Glutamatergic neuron (in vitro differentiated cells): ENCODE measurements around the gene IL18RAP. TPM values are rescaled to one million over a fixed set of nuclear protein-coding genes. Genes with fewer than 3 reads are reported as not detected.

ENCODE experiments used
- DNase-seq: peaks from one replicate; pipeline ENCODE4 v3.0.0; 2022
- H3K27ac Mint-ChIP-seq: one replicate; pipeline ENCODE4 v1.8.0; 2020; ENCODE audit warnings: mild to moderate bottlenecking, mixed read lengths, inconsistent platforms; ENCODE audit not compliant: unreplicated experiment
- H3K27me3 Mint-ChIP-seq: one replicate; pipeline ENCODE4 v1.8.0; 2020; ENCODE audit warnings: mild to moderate bottlenecking, moderate library complexity, mixed read lengths, inconsistent platforms; ENCODE audit not compliant: unreplicated experiment
- H3K36me3 Mint-ChIP-seq: one replicate; pipeline ENCODE4 v1.8.0; 2020; ENCODE audit warnings: mild to moderate bottlenecking, mixed read lengths, inconsistent platforms; ENCODE audit not compliant: unreplicated experiment
- H3K4me1 Mint-ChIP-seq: one replicate; pipeline ENCODE4 v1.8.0; 2020; ENCODE audit warnings: mild to moderate bottlenecking, low read depth, mixed read lengths, inconsistent platforms; ENCODE audit not compliant: unreplicated experiment
- H3K4me3 Mint-ChIP-seq: one replicate; pipeline ENCODE4 v1.8.0; 2020; ENCODE audit warnings: mild to moderate bottlenecking, mixed read lengths, inconsistent platforms; ENCODE audit not compliant: unreplicated experiment
- H3K9me3 Mint-ChIP-seq: one replicate; pipeline ENCODE4 v1.8.0; 2020; ENCODE audit warnings: mild to moderate bottlenecking, moderate library complexity, mixed read lengths, inconsistent platforms; ENCODE audit not compliant: unreplicated experiment
- total RNA-seq: library from RNA; stranded (reverse); fragmentation: NEBNext Ultra II Directional; extraction: Animal tissue kit (Norgen Biotek cat#: 25700); gene quantifications from one replicate; pipeline ENCODE4 v1.2.1, GENCODE V29; 2021; ENCODE audit not compliant: unreplicated experiment
- TF ChIP-seq, protein P1 (sequence below): fragments of 200-600 bp; sonication (generic); IDR thresholded peaks from one replicate; pipeline ENCODE4 v1.5.0; 2021; ENCODE audit not compliant: partially characterized antibody, unreplicated experiment

The IL18RAP gene
- total RNA-seq, 1 donor from 2014 or later: not detected

DNA sequence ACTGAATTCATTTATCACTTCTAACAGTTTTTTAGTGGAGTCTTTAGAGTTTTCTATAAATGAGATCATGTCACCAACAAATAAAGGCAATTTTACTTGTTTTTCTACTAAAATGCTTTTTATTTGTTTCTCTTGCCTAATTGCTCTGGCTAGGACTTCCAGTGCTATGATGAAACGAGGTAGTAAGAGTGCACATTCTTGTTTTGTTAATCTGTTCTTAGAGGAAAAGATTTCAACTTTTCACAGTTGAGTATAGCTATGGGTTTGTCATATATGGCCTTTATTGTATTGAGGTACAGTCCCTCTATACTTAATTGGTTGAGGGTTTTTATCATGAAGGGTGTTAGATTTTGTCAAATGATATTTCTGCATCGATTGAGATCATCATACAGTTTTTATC, 5.6 kb downstream of the IL18RAP start:
- Mint-ChIP-seq H3K27me3 (no peaks in the 10 kb centered on the region), H3K36me3 (no peaks in the 10 kb centered on the region), H3K4me1 (no peaks in the 10 kb centered on the region), H3K4me3 (no peak overlapping the region), H3K9me3 (no peaks in the 10 kb centered on the region), H3K27ac (no peak overlapping the region)
- TF ChIP-seq, protein P1, sequence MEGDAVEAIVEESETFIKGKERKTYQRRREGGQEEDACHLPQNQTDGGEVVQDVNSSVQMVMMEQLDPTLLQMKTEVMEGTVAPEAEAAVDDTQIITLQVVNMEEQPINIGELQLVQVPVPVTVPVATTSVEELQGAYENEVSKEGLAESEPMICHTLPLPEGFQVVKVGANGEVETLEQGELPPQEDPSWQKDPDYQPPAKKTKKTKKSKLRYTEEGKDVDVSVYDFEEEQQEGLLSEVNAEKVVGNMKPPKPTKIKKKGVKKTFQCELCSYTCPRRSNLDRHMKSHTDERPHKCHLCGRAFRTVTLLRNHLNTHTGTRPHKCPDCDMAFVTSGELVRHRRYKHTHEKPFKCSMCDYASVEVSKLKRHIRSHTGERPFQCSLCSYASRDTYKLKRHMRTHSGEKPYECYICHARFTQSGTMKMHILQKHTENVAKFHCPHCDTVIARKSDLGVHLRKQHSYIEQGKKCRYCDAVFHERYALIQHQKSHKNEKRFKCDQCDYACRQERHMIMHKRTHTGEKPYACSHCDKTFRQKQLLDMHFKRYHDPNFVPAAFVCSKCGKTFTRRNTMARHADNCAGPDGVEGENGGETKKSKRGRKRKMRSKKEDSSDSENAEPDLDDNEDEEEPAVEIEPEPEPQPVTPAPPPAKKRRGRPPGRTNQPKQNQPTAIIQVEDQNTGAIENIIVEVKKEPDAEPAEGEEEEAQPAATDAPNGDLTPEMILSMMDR: no peak
- DNase-seq: no peak

DNA sequence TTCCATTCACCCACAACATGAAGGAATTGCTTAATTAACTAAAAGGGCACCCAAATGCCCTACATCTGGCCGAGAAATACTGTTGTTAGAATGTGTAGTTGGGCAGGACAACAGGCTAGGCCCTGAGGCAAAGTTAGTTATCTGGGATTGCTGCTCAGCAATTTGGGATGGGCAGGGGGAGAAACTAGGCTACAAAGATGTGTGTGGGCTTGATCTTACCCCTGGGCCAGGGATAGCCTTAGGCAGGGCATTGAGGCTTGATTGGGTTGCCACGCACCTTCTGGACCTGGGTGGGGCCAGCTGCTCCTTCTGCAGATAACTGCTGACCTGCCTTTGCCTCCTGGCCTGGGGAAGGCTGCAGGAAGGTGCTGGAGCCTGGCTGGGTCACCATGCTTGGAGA, 9.4 kb downstream of the IL18RAP start:
- Mint-ChIP-seq H3K9me3 (no peaks in the 10 kb centered on the region), H3K4me1 (no peaks in the 10 kb centered on the region), H3K27me3 (no peaks in the 10 kb centered on the region), H3K27ac (no peak overlapping the region), H3K36me3 (no peaks in the 10 kb centered on the region), H3K4me3 (no peak overlapping the region)
- no peak for DNase-seq
- TF ChIP-seq, protein P1: no peak

- TF ChIP-seq, protein P1: no peak
- H3K4me1 Mint-ChIP-seq: no peaks in the 10 kb centered on the region
- no peaks in the 10 kb centered on the region for H3K36me3 Mint-ChIP-seq
- H3K27ac Mint-ChIP-seq: no peak overlapping the region
- no peak overlapping the region for H3K4me3 Mint-ChIP-seq
- no peak for DNase-seq
- no peaks in the 10 kb centered on the region for H3K9me3 Mint-ChIP-seq
- no peaks in the 10 kb centered on the region for H3K27me3 Mint-ChIP-seq
Observed at GRCh38 chr2:102433973-102434654, 11.2 kb downstream of the IL18RAP start.

DNA sequence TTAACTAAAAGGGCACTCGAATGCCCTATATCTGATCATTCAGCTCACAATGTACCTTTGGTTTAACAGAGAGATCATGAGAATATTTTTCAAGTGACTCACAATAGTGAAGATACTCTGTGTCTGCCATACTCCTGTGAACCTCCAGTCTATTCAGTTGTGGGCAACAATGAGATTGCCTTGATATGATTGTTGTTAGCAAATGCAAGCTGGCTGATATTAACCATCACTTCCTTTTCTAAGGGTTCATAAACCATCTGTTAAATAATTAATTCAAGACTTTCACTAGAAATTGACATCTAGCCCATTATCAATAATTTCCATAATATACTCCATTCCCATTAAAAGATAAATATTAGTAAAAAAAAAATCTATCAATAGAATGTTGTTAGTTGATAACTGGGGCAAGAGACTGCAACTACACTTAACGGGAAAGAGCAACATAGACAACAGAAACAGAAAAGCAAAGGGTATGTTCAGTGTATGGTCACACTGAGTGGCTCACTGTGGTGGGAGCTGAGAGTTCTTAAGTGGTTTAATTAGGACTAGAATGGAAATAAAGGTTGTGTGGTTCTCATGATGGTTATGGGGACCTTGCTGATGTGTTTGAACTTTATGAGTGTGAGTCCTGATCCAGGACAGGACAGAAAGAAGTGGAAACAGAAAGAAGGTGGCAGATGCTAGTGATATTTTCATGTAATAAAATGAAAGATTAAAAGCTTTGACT, 11.9 kb downstream of the IL18RAP start:
- Mint-ChIP-seq H3K27ac (no peak overlapping the region), H3K36me3 (no peaks in the 10 kb centered on the region), H3K4me3 (no peak overlapping the region), H3K9me3 (no peaks in the 10 kb centered on the region), H3K27me3 (no peaks in the 10 kb centered on the region), H3K4me1 (no peaks in the 10 kb centered on the region)
- DNase-seq: no peak
- TF ChIP-seq, protein P1: no peak

DNA sequence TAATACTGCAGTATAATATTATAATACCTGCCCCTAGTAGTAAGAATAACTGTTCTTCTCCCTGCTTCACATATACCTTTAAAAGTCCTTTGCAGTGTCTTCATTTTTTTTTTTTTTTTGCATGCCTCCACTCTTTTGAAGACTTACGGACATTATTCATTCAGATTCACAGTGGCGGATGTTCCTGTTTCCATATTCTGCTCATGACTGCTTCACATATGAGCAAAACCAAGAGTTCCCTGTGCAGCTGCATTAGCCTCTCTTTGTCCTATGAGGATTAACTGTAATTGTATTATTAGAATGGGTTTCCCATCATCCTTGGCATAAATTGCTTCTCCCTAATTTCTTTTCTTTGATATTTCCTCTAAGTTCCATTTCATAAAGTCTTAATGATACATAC, 12.8 kb downstream of the IL18RAP start:
- Mint-ChIP-seq H3K36me3 (no peaks in the 10 kb centered on the region), H3K9me3 (no peaks in the 10 kb centered on the region), H3K4me3 (no peak overlapping the region), H3K4me1 (no peaks in the 10 kb centered on the region), H3K27me3 (no peaks in the 10 kb centered on the region), H3K27ac (no peak overlapping the region)
- TF ChIP-seq, protein P1: no peak
- no peak for DNase-seq
